Heart left ventricle (tissue), 16 donors: ENCODE results near the gene PVR. TPM values are rescaled to one million over a fixed set of nuclear protein-coding genes. Genes with fewer than 3 reads are reported as not detected.

Experiments
- ATAC-seq, 4 donors: fragments of 200-7000 bp; cut with Tn5 transposase; one replicate each; pipeline ENCODE4 v1.9.1; 2020 to 2022; ENCODE audit warnings: moderate library complexity in 4 of 4, mild to moderate bottlenecking in 3 of 4, moderate number of reproducible peaks in 1 of 4
- DNase-seq, 5 donors: peaks; one replicate each; pipeline ENCODE4 v3.0.0-alpha.2; 2020
- H3K27ac ChIP-seq, 12 donors: fragments of 200-600 bp; sonication (generic) in 4 of 12; one replicate each; pipeline versions ENCODE4 v1.5.0 to v1.8.0; 2016 to 2022; ENCODE audit warnings: mild to moderate bottlenecking in 2 of 12
- H3K27me3 ChIP-seq, 9 donors: fragments of 200-600 bp; sonication (generic) in 2 of 9; one replicate each; pipeline versions ENCODE4 v1.5.1 to v1.8.0; 2016 to 2022; ENCODE audit warnings: mild to moderate bottlenecking in 3 of 9
- H3K36me3 ChIP-seq, 9 donors: fragments of 200-600 bp; sonication (generic) in 2 of 9; one replicate each; pipeline versions ENCODE4 v1.5.0 to v1.8.0; 2018 to 2022; ENCODE audit warnings: mild to moderate bottlenecking in 2 of 9
- H3K4me1 ChIP-seq, 12 donors: fragments of 200-600 bp; sonication (generic) in 4 of 12; one replicate each; pipeline versions ENCODE4 v1.5.0 to v1.8.0; 2016 to 2022; ENCODE audit warnings: mild to moderate bottlenecking in 3 of 12
- H3K4me3 ChIP-seq, 12 donors: fragments of 200-600 bp; sonication (generic) in 4 of 12; one replicate each; pipeline versions ENCODE4 v1.5.0 to v1.8.0; 2017 to 2022; ENCODE audit warnings: mild to moderate bottlenecking in 9 of 12, moderate library complexity in 4 of 12
- H3K9me3 ChIP-seq, 12 donors: fragments of 200-600 bp; sonication (generic) in 4 of 12; one replicate each; pipeline versions ENCODE4 v1.5.0 to v1.8.0; 2016 to 2022; ENCODE audit warnings: mild to moderate bottlenecking in 1 of 12
- POLR2A ChIP-seq, 2 donors: fragments of 450-650 bp; IDR thresholded peaks; one replicate each; pipeline ENCODE4 v1.6.1; 2017; ENCODE audit warnings: antibody characterized with exemption in 2 of 2, mild to moderate bottlenecking in 2 of 2, moderate library complexity in 2 of 2
- WGBS, 4 donors: extraction: QIAGEN DNeasy Blood & Tissue Kit in 2 of 4; methylation state at CpG; one replicate each; pipeline versions ENCODE4 v1.1.5 to v1.1.7; 2013 to 2018; 5-methylcytosine and 5-hydroxymethylcytosine counted together
- intact Hi-C, 10 donors: fragments of 100-400 bp; cut with DNase I; formaldehyde crosslinking; loops; one replicate each; pipeline versions ENCODE4 v1.11.1 to v1.14.2; 2022
- polyA plus RNA-seq, 2 donors: library from polyadenylated mRNA; stranded (reverse); fragments of 200-250 nt; gene quantifications; one replicate each; pipeline ENCODE4 v1.2.3, GENCODE V29; 2013
- total RNA-seq, 9 donors: library from RNA; depleted of rRNA in 2 of 9; stranded (reverse); fragments of >200 nt in 2 of 9; fragmentation: NEBNext Ultra II Directional in 3 of 9; extraction: Animal tissue kit (Norgen Biotek cat#: 25700) in 3 of 9; gene quantifications; one replicate each; pipeline versions ENCODE4 v1.1.0 to v1.2.4, GENCODE V29; 2016 to 2023
- TF ChIP-seq, protein P1 (sequence below), 12 donors: fragments of 200-600 bp; sonication (generic) in 4 of 12; IDR thresholded peaks; one replicate each; pipeline versions ENCODE4 v1.5.0 to v1.8.0; 2018 to 2022; ENCODE audit warnings: antibody characterized with exemption in 12 of 12, mild to moderate bottlenecking in 5 of 12
- donor health status: ischemic (EF 13 %, LVEDD 7.1; RV severe dilation, severe dysfunction).
- donor health status: healthy with polysubstance abuse.
- donor health status: DM: no; HTN: yes; CAD: no.
- donor health status: DM: no; HTN: no; CAD: no.
- donor health status: ischemic (EF 25% LVEDD 6.9; RV normal size, moderate dysfunction).
- donor health status: ischemic (EF 25% LVEDD 5.7; RV mildly dilated, moderate dysfunction).
- donor health status: healthy.
- donor health status: DM: yes; HTN: yes; CAD: no.
- donor health status: ischemic (EF 35%, LVEDD 5.7; RV mildly dilated, moderate dysfunction).
- donor health status: nonischemic (EF 11% LVEDD 7.7; RV severe dilation, severe dysfunction).
- donor health status: DM: yes; HTN: yes; CAD: no.
- donor health status: PGD.
- donor health status: ischemic (EF 29% LVEDD 5.4; RV normal size, mild dysfunction).
- donor health status: nonischemic (EF 23%, LVEDD 6.1; RV moderate dilation, normal function).

The PVR gene
- total and polyA plus RNA-seq, 11 donors: 33.7 to 143 (median 49.1) TPM

DNA sequence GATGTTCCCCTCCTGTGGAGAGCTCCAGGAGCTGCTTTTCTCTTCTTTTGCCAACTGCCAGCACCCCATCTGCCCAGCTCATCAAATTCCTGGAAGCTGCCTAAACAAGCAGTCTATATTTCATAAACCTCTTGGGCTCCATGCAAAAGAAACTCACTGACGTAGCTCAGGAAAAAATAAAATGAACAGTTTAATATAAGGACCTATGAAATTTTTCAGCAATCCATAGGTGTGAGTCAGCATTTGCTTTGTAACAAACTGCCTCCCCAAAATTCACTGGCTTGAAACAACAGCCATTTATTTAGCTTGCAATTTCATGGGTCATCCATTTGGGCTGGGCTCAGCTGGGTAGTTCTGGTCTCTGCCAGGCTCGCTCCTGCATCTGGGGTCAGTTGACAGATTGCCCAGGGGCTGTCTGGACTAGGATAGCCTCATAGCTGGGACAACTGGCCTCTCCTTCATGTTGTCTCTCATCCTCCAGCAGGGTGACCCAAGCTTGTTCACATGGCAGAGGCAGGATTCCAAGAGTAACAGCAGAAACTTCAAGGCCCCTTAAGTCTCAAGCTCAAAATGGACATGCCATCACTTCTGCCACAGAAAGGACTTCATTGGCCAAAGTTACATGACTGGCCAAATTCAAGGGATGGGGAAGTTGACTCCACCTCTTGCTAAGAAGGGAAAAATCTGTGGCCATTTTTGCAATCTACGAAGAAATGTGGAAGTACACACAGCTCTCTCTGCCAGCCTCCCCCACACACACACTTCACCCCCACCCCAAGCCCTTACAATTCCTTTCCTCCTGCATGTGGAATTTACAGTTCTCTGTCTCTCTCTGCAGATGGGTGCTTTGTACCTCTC, 7.9 kb upstream of the PVR start:
- DNase-seq (no peak), ATAC-seq (peak in 2 of 4 donors; percentile 26 to 77)
- no peaks in the 10 kb centered on the region for H3K36me3 ChIP-seq
- peak overlapping the region in 1 of 12 donors; percentile 60 for H3K27ac ChIP-seq
- intact Hi-C loops: no loop called here
- 78 to 90% (median 88%) methylated on average over 3 of the region's 3 CpGs for WGBS, 4 donors
- H3K4me3 ChIP-seq: no peak overlapping the region
- H3K4me1 ChIP-seq: peaks cover 0 to 33% (median 11%) of the 10 kb centered on the region in 12 donors
- TF ChIP-seq, protein P1, sequence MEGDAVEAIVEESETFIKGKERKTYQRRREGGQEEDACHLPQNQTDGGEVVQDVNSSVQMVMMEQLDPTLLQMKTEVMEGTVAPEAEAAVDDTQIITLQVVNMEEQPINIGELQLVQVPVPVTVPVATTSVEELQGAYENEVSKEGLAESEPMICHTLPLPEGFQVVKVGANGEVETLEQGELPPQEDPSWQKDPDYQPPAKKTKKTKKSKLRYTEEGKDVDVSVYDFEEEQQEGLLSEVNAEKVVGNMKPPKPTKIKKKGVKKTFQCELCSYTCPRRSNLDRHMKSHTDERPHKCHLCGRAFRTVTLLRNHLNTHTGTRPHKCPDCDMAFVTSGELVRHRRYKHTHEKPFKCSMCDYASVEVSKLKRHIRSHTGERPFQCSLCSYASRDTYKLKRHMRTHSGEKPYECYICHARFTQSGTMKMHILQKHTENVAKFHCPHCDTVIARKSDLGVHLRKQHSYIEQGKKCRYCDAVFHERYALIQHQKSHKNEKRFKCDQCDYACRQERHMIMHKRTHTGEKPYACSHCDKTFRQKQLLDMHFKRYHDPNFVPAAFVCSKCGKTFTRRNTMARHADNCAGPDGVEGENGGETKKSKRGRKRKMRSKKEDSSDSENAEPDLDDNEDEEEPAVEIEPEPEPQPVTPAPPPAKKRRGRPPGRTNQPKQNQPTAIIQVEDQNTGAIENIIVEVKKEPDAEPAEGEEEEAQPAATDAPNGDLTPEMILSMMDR (IDR thresholded peaks at IDR 0.05): no peak
- no peak for TF ChIP-seq POLR2A (IDR thresholded peaks at IDR 0.05)
- no peaks in the 10 kb centered on the region for H3K9me3 ChIP-seq
- H3K27me3 ChIP-seq: no peaks in the 10 kb centered on the region

DNA sequence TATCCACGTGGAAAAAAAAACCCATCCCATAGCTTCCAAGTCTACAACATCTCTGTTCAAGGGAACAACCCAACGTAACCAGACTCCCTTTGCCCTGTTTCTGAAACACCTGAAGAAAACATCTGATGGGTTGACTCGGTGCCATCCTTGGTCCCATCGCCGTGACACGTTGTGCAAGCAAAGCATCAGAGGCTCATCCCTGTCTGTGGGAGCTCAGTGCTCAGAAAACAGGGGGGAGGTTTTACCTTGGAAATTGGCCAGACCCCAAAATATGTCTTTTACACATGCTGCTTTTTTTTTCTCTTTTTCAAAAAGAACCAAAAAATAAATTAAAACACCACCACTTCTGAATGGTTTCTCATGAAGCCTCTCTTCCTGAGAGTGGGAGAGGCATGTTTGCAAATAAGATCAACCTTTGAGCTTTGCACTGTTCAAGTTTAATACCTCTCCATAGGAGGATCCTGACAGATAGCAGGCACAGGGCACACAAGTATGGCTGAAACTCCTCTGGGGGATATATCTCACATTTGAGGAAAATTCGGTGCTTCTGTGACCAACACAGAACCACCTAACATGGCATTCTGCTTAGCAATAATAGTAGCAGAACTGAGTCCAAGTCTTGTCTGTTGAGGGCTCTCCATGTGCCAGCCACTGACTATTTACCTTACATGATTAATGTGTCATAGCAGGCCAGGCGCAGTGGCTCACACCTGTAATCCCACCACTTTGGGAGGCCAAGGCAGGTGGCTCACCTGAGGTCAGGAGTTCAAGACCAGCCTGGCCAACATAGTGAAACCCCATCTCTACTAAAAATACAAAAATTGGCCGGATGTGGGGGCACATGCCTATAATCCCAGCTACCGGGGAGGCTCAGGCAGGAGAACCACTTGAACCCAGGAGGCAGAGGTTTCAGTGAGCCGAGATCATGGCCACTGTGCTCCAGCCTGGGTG, 7.0 kb upstream of the PVR start:
- Histone ChIP-seq H3K4me3 (no peak overlapping the region), H3K27me3 (no peaks in the 10 kb centered on the region), H3K36me3 (no peaks in the 10 kb centered on the region), H3K4me1 (peaks cover 0 to 33% (median 11%) of the 10 kb centered on the region in 12 donors), H3K9me3 (no peaks in the 10 kb centered on the region), H3K27ac (no peak overlapping the region)
- ATAC-seq: no peak
- 79 to 90% (median 87%) methylated on average over 11 of the region's 11 CpGs for WGBS, 4 donors
- no peak for TF ChIP-seq POLR2A (IDR thresholded peaks at IDR 0.05)
- TF ChIP-seq, protein P1 (IDR thresholded peaks at IDR 0.05): no peak
- no peak for DNase-seq
- intact Hi-C loops: no loop called here

DNA sequence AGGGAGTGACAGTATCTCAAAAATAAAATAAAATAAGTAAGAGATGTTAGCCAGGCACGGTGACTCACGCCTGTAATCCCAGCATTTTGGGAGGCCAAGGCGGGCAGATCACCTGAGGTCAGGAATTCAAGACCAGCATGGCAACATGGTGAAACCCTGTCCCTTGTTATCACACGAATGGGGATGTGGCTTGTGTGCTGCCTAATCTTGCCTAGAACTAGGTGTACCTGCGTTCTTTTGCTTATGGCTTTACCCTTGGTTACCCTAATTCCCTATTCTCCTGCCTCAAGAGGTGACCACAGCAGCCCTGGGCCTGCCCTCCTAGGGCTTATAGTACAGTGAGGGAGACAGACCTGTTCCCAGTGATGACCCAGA, 6.3 kb upstream of the PVR start:
- H3K9me3 ChIP-seq: no peaks in the 10 kb centered on the region
- ATAC-seq (no peak), DNase-seq (no peak)
- H3K4me1 ChIP-seq: peaks cover 0 to 33% (median 11%) of the 10 kb centered on the region in 12 donors
- H3K4me3 ChIP-seq: no peak overlapping the region
- H3K36me3 ChIP-seq: no peaks in the 10 kb centered on the region
- 92 to 97% (median 94%) methylated on average over 5 of the region's 5 CpGs for WGBS, 4 donors
- no peaks in the 10 kb centered on the region for H3K27me3 ChIP-seq
- intact Hi-C loops: no loop called here
- H3K27ac ChIP-seq: no peak overlapping the region
- TF ChIP-seq, protein P1 (IDR thresholded peaks at IDR 0.05): no peak
- TF ChIP-seq POLR2A (IDR thresholded peaks at IDR 0.05): no peak

DNA sequence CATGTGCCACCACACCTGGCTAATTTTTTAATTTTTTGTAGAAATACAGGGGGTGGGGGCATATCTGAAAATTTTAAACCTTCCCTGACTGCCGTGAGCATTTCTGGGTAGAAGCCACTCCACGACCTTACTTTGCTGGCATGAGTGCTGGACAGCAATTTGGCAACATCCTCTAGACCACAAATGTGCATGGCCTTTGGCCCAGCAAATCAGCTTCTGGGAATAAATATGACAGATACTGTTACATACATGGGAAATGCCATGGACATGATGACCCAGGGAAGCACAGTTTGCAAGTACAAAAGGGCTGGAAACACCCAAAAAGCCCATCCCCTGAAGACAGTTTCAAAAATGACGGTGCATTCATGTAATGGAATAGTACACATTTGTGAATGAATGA, 3.2 kb upstream of the PVR start:
- Histone ChIP-seq H3K27me3 (no peaks in the 10 kb centered on the region), H3K27ac (no peak overlapping the region), H3K4me3 (no peak overlapping the region), H3K9me3 (no peaks in the 10 kb centered on the region), H3K36me3 (no peaks in the 10 kb centered on the region), H3K4me1 (peaks cover 0 to 24% (median 8%) of the 10 kb centered on the region in 12 donors)
- TF ChIP-seq, protein P1 (IDR thresholded peaks at IDR 0.05): no peak
- no peak for TF ChIP-seq POLR2A (IDR thresholded peaks at IDR 0.05)
- DNase-seq: peak in 1 of 5 donors; percentile 39
- 53 to 69% (median 60%) methylated on average over 3 of the region's 3 CpGs for WGBS, 4 donors
- no peak for ATAC-seq
- intact Hi-C loops: loop anchor here in 1 of 10 donors (5.0 kb wide), 1 partner anchor 33 kb away; no protein-coding TSS in a partner anchor
